GM21367 (cell line): ENCODE data around the gene NUTM2A.
"Not testable (repeated sequence)": the region's sequence is repeated elsewhere in the genome, so short reads cannot be mapped to it uniquely, and the experiment has no call there.

Source experiments
- ATAC-seq: cut with Tn5 transposase; IDR thresholded peaks from one replicate; pipeline ENCODE4 v1.9.1; 2021; ENCODE audit not compliant: unreplicated experiment

NUTM2A gene

DNA sequence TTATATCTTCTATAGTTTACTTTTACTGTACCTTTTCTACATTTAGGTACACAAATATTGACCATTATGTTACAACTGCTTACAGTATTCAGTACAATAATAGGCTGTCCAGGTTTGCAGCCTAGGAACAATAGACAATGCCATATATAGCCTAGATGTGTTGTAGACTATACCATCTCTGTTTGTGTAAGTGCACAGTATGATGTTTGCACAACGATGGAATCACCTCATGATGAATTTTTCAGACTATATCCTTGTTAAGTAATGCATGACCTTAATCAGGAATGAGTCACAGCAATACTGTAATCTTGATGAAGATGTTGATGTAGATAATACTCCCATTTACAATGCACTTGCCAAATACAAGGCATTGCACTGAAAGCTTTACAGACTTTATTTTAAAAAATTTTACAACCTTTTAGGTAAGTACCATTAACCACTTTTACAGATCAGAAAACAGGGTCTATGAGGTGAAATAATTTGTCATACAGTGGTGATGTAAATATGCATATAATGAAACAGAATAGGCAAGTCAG, 23.6 kb downstream of the NUTM2A start:
- not testable (repeated sequence) for ATAC-seq

DNA sequence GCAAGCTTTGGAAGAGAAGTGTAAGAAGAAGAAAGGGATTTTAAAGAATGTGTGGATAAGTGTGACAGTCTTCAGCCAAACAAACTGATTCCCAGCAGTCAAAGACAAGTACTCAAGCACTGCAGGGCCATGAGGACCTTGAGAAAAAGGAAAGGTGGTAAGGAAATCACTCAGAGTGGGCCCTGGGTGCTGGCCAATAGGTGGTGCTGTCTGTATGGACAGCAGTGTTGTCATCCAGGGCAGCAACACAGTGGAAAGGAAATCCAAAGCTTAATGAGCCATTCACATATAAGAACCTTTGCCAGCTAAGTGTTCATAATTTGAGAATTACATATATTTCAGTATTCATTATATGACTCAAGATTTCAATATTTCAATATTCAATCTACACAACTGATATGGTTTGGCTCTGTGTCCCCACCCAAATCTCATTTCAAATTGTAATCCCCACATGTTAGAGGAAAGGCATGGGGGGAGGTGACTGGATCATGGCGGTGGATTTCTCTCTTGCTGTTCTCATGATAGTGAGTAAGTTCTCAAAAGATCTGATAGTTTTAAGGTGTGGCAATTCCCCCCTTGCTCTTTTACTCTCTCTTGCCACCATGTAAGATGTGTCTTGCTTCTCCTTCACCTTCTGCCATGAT, 55.6 kb downstream of the NUTM2A start:
- ATAC-seq = not testable (repeated sequence)
